ENCODE data around the gene FRMPD2.

FRMPD2 gene

DNA sequence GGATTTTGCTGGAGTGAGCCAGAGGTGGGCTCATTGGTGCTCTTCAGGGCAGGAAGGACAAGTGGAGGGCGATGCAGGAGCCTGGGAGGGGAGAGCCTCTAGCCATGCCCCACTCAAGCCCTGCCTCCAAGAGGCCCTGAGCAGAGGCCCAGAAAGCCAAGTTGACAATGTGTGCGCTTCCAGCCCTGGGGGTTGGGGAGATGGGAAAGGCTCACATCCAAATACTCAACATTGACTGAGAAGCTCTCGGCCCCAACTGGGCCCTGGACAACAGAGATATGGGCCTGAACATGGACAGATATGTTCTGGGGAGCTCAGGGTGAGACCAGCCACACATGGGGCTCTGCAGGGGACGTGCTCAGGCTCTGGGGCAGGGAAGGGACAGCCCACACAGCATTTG lies 39.0 kb downstream of the FRMPD2 start:
- DNase-seq (ENCODE audit: low read depth) = no peak
- H3K4me3 ChIP-seq (ENCODE audit: control insufficient read depth, low read depth, low read length) = no peak overlapping the region
- TF ChIP-seq, protein P1, sequence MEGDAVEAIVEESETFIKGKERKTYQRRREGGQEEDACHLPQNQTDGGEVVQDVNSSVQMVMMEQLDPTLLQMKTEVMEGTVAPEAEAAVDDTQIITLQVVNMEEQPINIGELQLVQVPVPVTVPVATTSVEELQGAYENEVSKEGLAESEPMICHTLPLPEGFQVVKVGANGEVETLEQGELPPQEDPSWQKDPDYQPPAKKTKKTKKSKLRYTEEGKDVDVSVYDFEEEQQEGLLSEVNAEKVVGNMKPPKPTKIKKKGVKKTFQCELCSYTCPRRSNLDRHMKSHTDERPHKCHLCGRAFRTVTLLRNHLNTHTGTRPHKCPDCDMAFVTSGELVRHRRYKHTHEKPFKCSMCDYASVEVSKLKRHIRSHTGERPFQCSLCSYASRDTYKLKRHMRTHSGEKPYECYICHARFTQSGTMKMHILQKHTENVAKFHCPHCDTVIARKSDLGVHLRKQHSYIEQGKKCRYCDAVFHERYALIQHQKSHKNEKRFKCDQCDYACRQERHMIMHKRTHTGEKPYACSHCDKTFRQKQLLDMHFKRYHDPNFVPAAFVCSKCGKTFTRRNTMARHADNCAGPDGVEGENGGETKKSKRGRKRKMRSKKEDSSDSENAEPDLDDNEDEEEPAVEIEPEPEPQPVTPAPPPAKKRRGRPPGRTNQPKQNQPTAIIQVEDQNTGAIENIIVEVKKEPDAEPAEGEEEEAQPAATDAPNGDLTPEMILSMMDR (IDR thresholded peaks at IDR 0.05; ENCODE audit: control insufficient read depth, insufficient read depth, low read depth, low read length, missing control alignments) = no peak

DNA sequence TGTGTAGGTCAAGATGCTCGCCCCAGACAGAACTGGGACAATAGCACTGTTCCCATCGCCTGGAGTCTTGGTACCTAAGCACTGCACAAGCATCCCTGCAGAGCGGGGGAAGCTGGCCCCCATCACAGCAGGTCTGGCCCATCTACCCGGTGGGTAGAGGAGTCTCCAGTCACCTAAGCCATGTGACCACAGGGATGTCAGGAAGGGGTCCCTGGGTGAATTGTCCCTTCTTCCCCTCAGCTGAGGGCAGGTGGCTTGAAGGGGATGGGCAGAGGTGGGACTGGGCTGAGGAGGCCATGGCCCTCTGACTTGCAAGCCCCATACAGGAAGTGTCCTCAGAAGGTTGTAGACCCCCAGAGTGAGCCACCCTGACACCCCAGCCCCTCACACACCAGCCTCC lies 39.7 kb downstream of the FRMPD2 start:
- DNase-seq (ENCODE audit: low read depth) = no peak
- H3K4me3 ChIP-seq (ENCODE audit: control insufficient read depth, low read depth, low read length) = no peak overlapping the region
- TF ChIP-seq, protein P1 (IDR thresholded peaks at IDR 0.05; ENCODE audit: control insufficient read depth, insufficient read depth, low read depth, low read length, missing control alignments) = no peak

- TF ChIP-seq, protein P1 (IDR thresholded peaks at IDR 0.05; ENCODE audit: control insufficient read depth, insufficient read depth, low read depth, low read length, missing control alignments) = no peak
- no peak overlapping the region for H3K4me3 ChIP-seq (ENCODE audit: control insufficient read depth, low read depth, low read length)
- DNase-seq (ENCODE audit: low read depth) = no peak
These were observed 40.2 kb downstream of the FRMPD2 start for GRCh38 chr10:48234295-48234694.

GRCh38 chr10:48233559-48234005 lies 40.9 kb downstream of the FRMPD2 start:
- TF ChIP-seq, protein P1 (IDR thresholded peaks at IDR 0.05; ENCODE audit: control insufficient read depth, insufficient read depth, low read depth, low read length, missing control alignments) = no peak
- no peak overlapping the region for H3K4me3 ChIP-seq (ENCODE audit: control insufficient read depth, low read depth, low read length)
- DNase-seq (ENCODE audit: low read depth) = no peak

- no peak overlapping the region for H3K4me3 ChIP-seq (ENCODE audit: control insufficient read depth, low read depth, low read length)
- TF ChIP-seq, protein P1 (IDR thresholded peaks at IDR 0.05; ENCODE audit: control insufficient read depth, insufficient read depth, low read depth, low read length, missing control alignments) = no peak
- no peak for DNase-seq (ENCODE audit: low read depth)
These were observed 41.6 kb downstream of the FRMPD2 start for GRCh38 chr10:48232717-48233447.

- no peak for DNase-seq (ENCODE audit: low read depth)
These were observed 42.7 kb downstream of the FRMPD2 start for GRCh38 chr10:48231699-48232315.

More at GRCh38 chr10:48231699-48232315, 42.7 kb downstream of the FRMPD2 start:
- no peak overlapping the region for H3K4me3 ChIP-seq (ENCODE audit: control insufficient read depth, low read depth, low read length)
- TF ChIP-seq, protein P1 (IDR thresholded peaks at IDR 0.05; ENCODE audit: control insufficient read depth, insufficient read depth, low read depth, low read length, missing control alignments) = no peak
